Naive thymus-derived CD4-positive, alpha-beta T cell (primary cell): ENCODE measurements around the gene ABCC3. TPM values are rescaled to one million over a fixed set of nuclear protein-coding genes. Genes with fewer than 3 reads are reported as not detected.

Source experiments
- ATAC-seq: fragments of 150-1000 bp; cut with Tn5 transposase; 2 replicates; pipeline ENCODE4 v1.10.0; 2021; ENCODE audit warnings: mild to moderate bottlenecking, moderate library complexity
- CTCF ChIA-PET: fragments of 350-600 bp; sonication (Branson Sonifier 250); formaldehyde crosslinking; loops from one replicate; lab custom pipeline; 2021; ENCODE audit warnings: antibody characterized with exemption; lab: Charles Lee
- POLR2A ChIA-PET: fragments of 350-600 bp; sonication (Branson Sonifier 250); formaldehyde crosslinking; loops from one replicate; lab custom pipeline; 2021; ENCODE audit warnings: antibody characterized with exemption, inconsistent platforms; lab: Charles Lee
- DNase-seq, 9 donors: peaks; one replicate each; pipeline versions ENCODE4 v3.0.0 to v3.0.0-alpha.2; 2020 to 2022; ENCODE audit warnings: mixed read lengths in 1 of 9
- H3K27ac ChIP-seq: one replicate; pipeline ENCODE4 v1.7.0; 2013; ENCODE audit warnings: mild to moderate bottlenecking, low read depth, low read length, moderate library complexity
- H3K27me3 ChIP-seq, 2 donors: one replicate each; pipeline ENCODE4 v1.7.0; 2013; ENCODE audit warnings: low read length in 2 of 2, mild to moderate bottlenecking in 2 of 2, moderate library complexity in 2 of 2; ENCODE audit not compliant: control insufficient read depth in 2 of 2, insufficient read depth in 2 of 2
- H3K36me3 ChIP-seq, 3 experiments: 1 replicate in 2 of 3; 2 replicates in 1 of 3; pipeline ENCODE4 v1.7.0; 2013; ENCODE audit warnings: low read length in 3 of 3, mild to moderate bottlenecking in 3 of 3, moderate library complexity in 1 of 3; ENCODE audit not compliant: insufficient read depth in 3 of 3, control insufficient read depth in 2 of 3
- H3K4me1 ChIP-seq, 2 donors: one replicate each; pipeline ENCODE4 v1.7.0; 2013; ENCODE audit warnings: low read length in 2 of 2, mild to moderate bottlenecking in 2 of 2, moderate library complexity in 1 of 2; ENCODE audit not compliant: control insufficient read depth in 2 of 2, insufficient read depth in 2 of 2
- H3K4me3 ChIP-seq: 2 replicates; pipeline ENCODE4 v1.7.0; 2013; ENCODE audit warnings: mild to moderate bottlenecking, low read length
- H3K9me3 ChIP-seq, 3 experiments: 1 replicate in 2 of 3; 2 replicates in 1 of 3; pipeline ENCODE4 v1.7.0; 2013; ENCODE audit warnings: low read length in 3 of 3; ENCODE audit not compliant: control insufficient read depth in 2 of 3
- H3K27ac Mint-ChIP-seq, 9 donors: one replicate each; pipeline ENCODE4 v1.8.0; 2020 to 2022; ENCODE audit warnings: mixed read lengths in 9 of 9, mild to moderate bottlenecking in 8 of 9, moderate library complexity in 5 of 9, inconsistent platforms in 2 of 9
- H3K27me3 Mint-ChIP-seq, 5 donors: one replicate each; pipeline ENCODE4 v1.8.0; 2021 to 2022; ENCODE audit warnings: mixed read lengths in 5 of 5, mild to moderate bottlenecking in 1 of 5
- H3K36me3 Mint-ChIP-seq, 5 donors: one replicate each; pipeline ENCODE4 v1.8.0; 2020 to 2022; ENCODE audit warnings: mixed read lengths in 5 of 5, mild to moderate bottlenecking in 3 of 5, inconsistent platforms in 1 of 5
- H3K4me1 Mint-ChIP-seq, 7 donors: one replicate each; pipeline ENCODE4 v1.8.0; 2020 to 2022; ENCODE audit warnings: mixed read lengths in 7 of 7, mild to moderate bottlenecking in 3 of 7, inconsistent platforms in 1 of 7
- H3K4me3 Mint-ChIP-seq, 10 donors: one replicate each; pipeline ENCODE4 v1.8.0; 2020 to 2022; ENCODE audit warnings: mild to moderate bottlenecking in 10 of 10, mixed read lengths in 10 of 10, moderate library complexity in 6 of 10, inconsistent platforms in 2 of 10
- H3K9me3 Mint-ChIP-seq, 11 donors: one replicate each; pipeline ENCODE4 v1.8.0; 2020 to 2022; ENCODE audit warnings: mixed read lengths in 11 of 11, mild to moderate bottlenecking in 4 of 11, inconsistent platforms in 1 of 11, moderate library complexity in 1 of 11
- intact Hi-C, 2 donors: fragments of 100-400 bp; cut with micrococcal nuclease; formaldehyde crosslinking; loops; one replicate each; pipeline ENCODE4 v1.15.1; 2023
- polyA plus RNA-seq, 2 donors: library from polyadenylated mRNA; unstranded; fragments of 300-500 nt; fragmentation: Illumina TruSeq; gene quantifications; one replicate each; pipeline ENCODE4 v1.2.3, GENCODE V29; 2021
- total RNA-seq, 6 experiments: library from RNA in 5 of 6; stranded (reverse) in 5 of 6; gene quantifications; 1 replicate in 5 of 6; 2 replicates in 1 of 6; pipeline ENCODE4 v1.2.3 and lab custom pipeline; 2021 to 2026

The ABCC3 gene
- total and polyA plus RNA-seq, 7 experiments from 2014 or later, result 0.68 to 22.4 (median 1.3) TPM; not detected in 3

DNA sequence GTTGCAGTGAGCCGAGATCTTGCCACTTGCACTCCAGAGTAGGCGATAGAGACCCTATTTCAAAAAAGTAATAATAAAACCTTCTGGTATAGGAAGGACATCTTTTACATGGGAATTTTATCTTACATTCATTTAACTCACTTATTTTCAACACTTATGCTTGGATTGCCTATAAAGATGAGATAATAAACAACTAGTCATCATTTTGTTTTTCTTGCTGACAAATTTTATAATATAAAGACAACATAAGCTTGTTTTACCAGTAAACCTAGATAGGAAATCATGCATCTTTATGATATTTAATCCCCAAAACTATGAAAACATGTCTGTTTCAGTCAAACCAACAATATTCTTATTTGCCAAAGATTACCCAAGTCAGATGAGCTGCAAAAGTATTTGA is 17.0 kb downstream of the ABCC3 start:
- POLR2A ChIA-PET, result no interaction called here

DNA sequence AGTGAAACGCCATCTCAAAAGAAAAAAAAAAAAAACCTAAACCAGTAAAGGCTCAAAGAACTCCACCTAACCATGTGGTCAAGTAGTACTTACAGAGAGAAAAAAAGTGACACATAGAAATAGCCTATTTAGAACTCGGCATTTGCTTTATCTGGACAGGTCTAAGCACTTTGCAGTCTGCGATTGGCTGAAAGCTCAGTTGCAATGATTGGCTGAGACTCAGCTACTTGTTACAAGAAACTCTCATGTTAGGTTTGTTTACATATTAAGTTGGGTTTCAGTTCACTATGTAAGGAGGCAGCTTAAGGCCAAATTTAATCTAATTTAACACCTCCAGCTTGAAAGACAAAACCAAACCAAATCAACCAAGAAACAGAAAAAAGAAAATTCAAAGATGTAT is 19.1 kb downstream of the ABCC3 start:
- Histone ChIP-seq H3K4me3 (no peak overlapping the region), H3K4me1 (no peaks in the 10 kb centered on the region), H3K27ac (no peak overlapping the region), H3K27me3 (no peaks in the 10 kb centered on the region), H3K36me3 (no peaks in the 10 kb centered on the region), H3K9me3 (no peaks in the 10 kb centered on the region)
- ATAC-seq, result no peak
- no peak overlapping the region for H3K27ac Mint-ChIP-seq
- intact Hi-C loops, result no loop called here
- no peaks in the 10 kb centered on the region for H3K4me1 Mint-ChIP-seq
- no peak overlapping the region for H3K4me3 Mint-ChIP-seq
- POLR2A ChIA-PET, result no interaction called here
- DNase-seq, result no peak
- H3K36me3 Mint-ChIP-seq, result peaks cover 0 to 4% (median 0%) of the 10 kb centered on the region in 5 donors
- H3K9me3 Mint-ChIP-seq, result peaks cover 0 to 16% (median 0%) of the 10 kb centered on the region in 11 donors
- CTCF ChIA-PET, result interaction anchor here (0.6 kb wide), 1 partner anchor 454 kb away, joined by 3 read pairs; no protein-coding TSS in a partner anchor
- peaks cover 0 to 24% (median 4%) of the 10 kb centered on the region in 5 donors for H3K27me3 Mint-ChIP-seq

More for the DNA sequence above, 17.0 kb downstream of the ABCC3 start:
- Mint-ChIP-seq H3K9me3 (peaks cover 0 to 16% (median 4%) of the 10 kb centered on the region in 11 donors), H3K27ac (no peak overlapping the region), H3K27me3 (peaks cover 0 to 37% (median 3%) of the 10 kb centered on the region in 5 donors), H3K4me1 (no peaks in the 10 kb centered on the region), H3K36me3 (peaks cover 0 to 4% (median 0%) of the 10 kb centered on the region in 5 donors), H3K4me3 (no peak overlapping the region)
- Histone ChIP-seq H3K4me1 (no peaks in the 10 kb centered on the region), H3K4me3 (no peak overlapping the region), H3K27me3 (no peaks in the 10 kb centered on the region), H3K36me3 (no peaks in the 10 kb centered on the region), H3K9me3 (no peaks in the 10 kb centered on the region), H3K27ac (no peak overlapping the region)
- ATAC-seq (no peak), DNase-seq (no peak)
- intact Hi-C loops, result no loop called here
- CTCF ChIA-PET, result interaction anchor here (0.6 to 1.0 kb wide), 3 partner anchors 10 to 274 kb away, joined by 3 read pairs; no protein-coding TSS in a partner anchor

DNA sequence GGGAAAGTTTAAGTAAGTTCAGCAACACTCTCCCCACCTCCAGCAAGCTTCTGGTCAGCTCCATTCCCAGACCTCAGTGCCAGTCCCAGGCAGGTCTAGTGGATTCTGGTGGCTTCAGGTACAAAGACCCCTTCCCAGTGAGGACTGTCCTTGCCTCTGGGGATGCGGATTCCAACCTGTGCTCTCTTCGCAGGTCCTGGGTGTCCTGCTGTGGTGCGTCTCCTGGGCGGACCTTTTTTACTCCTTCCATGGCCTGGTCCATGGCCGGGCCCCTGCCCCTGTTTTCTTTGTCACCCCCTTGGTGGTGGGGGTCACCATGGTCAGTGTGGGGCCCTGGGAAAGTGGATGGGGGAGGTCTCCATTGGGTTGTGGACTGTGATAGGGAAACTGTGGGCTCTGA is 21.8 kb downstream of the ABCC3 start:
- Mint-ChIP-seq H3K27me3 (peaks cover 0 to 10% (median 4%) of the 10 kb centered on the region in 5 donors), H3K36me3 (peaks cover 0 to 4% (median 0%) of the 10 kb centered on the region in 5 donors), H3K4me1 (peaks cover 2 to 11% (median 5%) of the 10 kb centered on the region in 7 donors), H3K27ac (no peak overlapping the region), H3K9me3 (peaks cover 0 to 16% (median 0%) of the 10 kb centered on the region in 11 donors), H3K4me3 (no peak overlapping the region)
- peaks cover 0 to under 1% of the 10 kb centered on the region in 2 donors for H3K4me1 ChIP-seq
- H3K9me3 ChIP-seq, result no peaks in the 10 kb centered on the region
- no peak overlapping the region for H3K4me3 ChIP-seq
- H3K36me3 ChIP-seq, result no peaks in the 10 kb centered on the region
- CTCF ChIA-PET, result no interaction called here
- DNase-seq (no peak), ATAC-seq (no peak)
- POLR2A ChIA-PET, result no interaction called here
- intact Hi-C loops, result no loop called here
- H3K27ac ChIP-seq, result no peak overlapping the region
- no peaks in the 10 kb centered on the region for H3K27me3 ChIP-seq

DNA sequence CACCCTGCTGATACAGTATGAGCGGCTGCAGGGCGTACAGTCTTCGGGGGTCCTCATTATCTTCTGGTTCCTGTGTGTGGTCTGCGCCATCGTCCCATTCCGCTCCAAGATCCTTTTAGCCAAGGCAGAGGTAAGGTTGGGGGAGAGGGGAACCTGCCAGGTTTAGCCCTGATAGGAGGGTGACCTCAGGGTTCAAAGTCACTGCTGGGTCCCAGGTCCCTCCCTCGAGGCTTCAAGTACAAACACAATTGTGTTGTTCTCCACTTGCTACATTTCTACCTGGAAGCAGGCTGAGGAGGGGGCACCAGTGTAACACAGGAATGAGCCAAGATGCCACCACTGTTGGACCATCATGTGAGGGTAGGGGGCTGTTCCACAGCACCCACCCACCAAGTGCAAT is 22.4 kb downstream of the ABCC3 start:
- DNase-seq, result no peak
- Histone ChIP-seq H3K27ac (no peak overlapping the region), H3K9me3 (no peaks in the 10 kb centered on the region), H3K27me3 (no peaks in the 10 kb centered on the region), H3K36me3 (no peaks in the 10 kb centered on the region), H3K4me1 (peaks cover 0 to 5% of the 10 kb centered on the region in 2 donors), H3K4me3 (no peak overlapping the region)
- intact Hi-C loops, result no loop called here
- ChIA-PET CTCF (no interaction called here), POLR2A (no interaction called here)
- Mint-ChIP-seq H3K36me3 (peaks cover 0 to 2% (median 0%) of the 10 kb centered on the region in 5 donors), H3K27me3 (peaks cover 0 to 8% (median 4%) of the 10 kb centered on the region in 5 donors), H3K4me3 (no peak overlapping the region), H3K4me1 (peaks cover 6 to 16% (median 10%) of the 10 kb centered on the region in 7 donors), H3K9me3 (peaks cover 0 to 11% (median 0%) of the 10 kb centered on the region in 11 donors), H3K27ac (no peak overlapping the region)
- ATAC-seq, result no peak

DNA sequence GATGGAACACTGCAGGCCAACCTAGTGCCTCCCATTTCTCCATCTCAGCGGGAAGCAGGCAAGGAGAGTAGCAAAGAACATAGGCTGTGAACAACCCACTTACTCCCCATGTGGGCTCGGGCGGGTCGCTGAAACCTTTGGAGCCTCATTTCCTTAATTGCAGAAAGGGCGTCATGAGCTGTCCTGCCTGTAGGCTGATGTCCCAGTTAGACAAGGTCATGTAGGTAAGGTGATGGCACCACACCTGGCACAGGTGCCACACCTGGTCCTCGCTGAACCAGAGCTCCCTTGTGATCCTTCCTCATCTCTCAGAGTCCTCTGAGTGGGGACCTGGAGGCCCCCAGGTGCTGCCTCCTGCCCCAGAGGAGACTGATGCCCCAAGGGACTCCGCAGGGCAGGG is 22.9 kb downstream of the ABCC3 start:
- no peak overlapping the region for H3K4me3 Mint-ChIP-seq
- Histone ChIP-seq H3K27me3 (no peaks in the 10 kb centered on the region), H3K4me3 (no peak overlapping the region), H3K9me3 (no peaks in the 10 kb centered on the region), H3K4me1 (peaks cover 0 to 5% of the 10 kb centered on the region in 2 donors), H3K27ac (no peak overlapping the region), H3K36me3 (no peaks in the 10 kb centered on the region)
- intact Hi-C loops, result no loop called here
- peaks cover 0 to 5% (median 0%) of the 10 kb centered on the region in 11 donors for H3K9me3 Mint-ChIP-seq
- H3K4me1 Mint-ChIP-seq, result peaks cover 6 to 20% (median 10%) of the 10 kb centered on the region in 7 donors
- ChIA-PET POLR2A (no interaction called here), CTCF (no interaction called here)
- H3K27me3 Mint-ChIP-seq, result peaks cover 0 to 8% (median 2%) of the 10 kb centered on the region in 5 donors
- H3K36me3 Mint-ChIP-seq, result peaks cover 0 to 2% (median 0%) of the 10 kb centered on the region in 5 donors
- ATAC-seq (no peak), DNase-seq (no peak)
- H3K27ac Mint-ChIP-seq, result no peak overlapping the region

DNA sequence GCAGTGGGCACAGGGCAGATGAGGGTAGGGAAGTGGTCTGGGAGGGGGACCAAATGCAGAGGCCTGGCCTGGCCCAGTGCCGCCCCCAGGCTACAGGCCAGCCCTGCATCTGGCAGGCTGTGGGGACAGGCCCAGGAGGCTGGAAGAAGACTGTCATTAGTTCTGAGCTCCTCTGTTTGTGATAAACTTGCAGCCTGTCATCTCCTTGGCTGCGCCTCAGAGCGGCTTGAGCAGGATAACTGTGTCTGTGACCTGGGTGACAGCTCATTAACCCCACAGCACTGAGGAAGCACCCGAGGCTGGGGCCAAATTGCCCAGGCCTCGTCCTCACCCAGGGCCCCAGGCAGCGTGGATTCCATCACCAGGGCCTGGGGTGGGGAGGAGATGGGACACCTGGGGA is 23.9 kb downstream of the ABCC3 start:
- peaks cover 6 to 27% (median 10%) of the 10 kb centered on the region in 7 donors for H3K4me1 Mint-ChIP-seq
- peaks cover 0 to 8% (median 2%) of the 10 kb centered on the region in 5 donors for H3K27me3 Mint-ChIP-seq
- H3K9me3 Mint-ChIP-seq, result no peaks in the 10 kb centered on the region
- DNase-seq (no peak), ATAC-seq (no peak)
- Histone ChIP-seq H3K36me3 (no peaks in the 10 kb centered on the region), H3K4me1 (peaks cover 0 to 5% of the 10 kb centered on the region in 2 donors), H3K9me3 (no peaks in the 10 kb centered on the region), H3K27ac (no peak overlapping the region), H3K27me3 (no peaks in the 10 kb centered on the region), H3K4me3 (no peak overlapping the region)
- intact Hi-C loops, result no loop called here
- ChIA-PET CTCF (no interaction called here), POLR2A (no interaction called here)
- H3K36me3 Mint-ChIP-seq, result peaks cover 0 to 2% (median 0%) of the 10 kb centered on the region in 5 donors
- H3K4me3 Mint-ChIP-seq, result no peak overlapping the region
- no peak overlapping the region for H3K27ac Mint-ChIP-seq

DNA sequence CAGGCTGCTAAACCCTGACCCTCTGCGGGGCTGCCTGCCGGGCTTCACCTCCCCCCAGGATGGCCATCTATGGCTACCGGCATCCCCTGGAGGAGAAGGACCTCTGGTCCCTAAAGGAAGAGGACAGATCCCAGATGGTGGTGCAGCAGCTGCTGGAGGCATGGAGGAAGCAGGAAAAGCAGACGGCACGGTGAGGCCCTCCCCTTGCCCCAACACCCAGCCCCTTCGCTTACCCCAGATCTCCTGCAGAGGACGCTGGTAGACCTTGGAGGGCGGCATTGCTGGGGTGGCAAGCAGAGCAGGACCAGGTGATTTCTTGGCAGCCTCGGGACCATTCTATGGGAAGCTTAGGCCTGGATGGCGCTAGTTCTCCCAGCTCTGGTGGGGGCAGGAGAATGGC is 24.5 kb downstream of the ABCC3 start:
- Mint-ChIP-seq H3K4me3 (no peak overlapping the region), H3K9me3 (no peaks in the 10 kb centered on the region), H3K36me3 (peaks cover 0 to 2% (median 0%) of the 10 kb centered on the region in 5 donors), H3K27ac (no peak overlapping the region), H3K4me1 (peaks cover 6 to 31% (median 10%) of the 10 kb centered on the region in 7 donors), H3K27me3 (peaks cover 0 to 8% (median 2%) of the 10 kb centered on the region in 5 donors)
- ATAC-seq (no peak), DNase-seq (no peak)
- H3K4me3 ChIP-seq, result no peak overlapping the region
- no peaks in the 10 kb centered on the region for H3K9me3 ChIP-seq
- H3K27me3 ChIP-seq, result no peaks in the 10 kb centered on the region
- ChIA-PET POLR2A (no interaction called here), CTCF (no interaction called here)
- H3K27ac ChIP-seq, result no peak overlapping the region
- intact Hi-C loops, result no loop called here
- no peaks in the 10 kb centered on the region for H3K36me3 ChIP-seq
- H3K4me1 ChIP-seq, result peaks cover 0 to 5% of the 10 kb centered on the region in 2 donors
